K562 (cell line): ENCODE measurements around the gene NSUN2. TPM values are rescaled to one million over a fixed set of nuclear protein-coding genes. Genes with fewer than 3 reads are reported as not detected.

Experiments
- polyA plus RNA-seq, 8 experiments: library from polyadenylated mRNA; depleted of rRNA in 4 of 8; stranded (reverse) in 5 of 8; unstranded in 3 of 8; fragments of >200 nt; fragmentation: Nextera tagmentation in 2 of 8; fragmentation: Illumina TruSeq in 1 of 8; extraction: Ambion mirVana in 2 of 8; extraction: Trizol in 1 of 8; gene quantifications; 2 replicates each; pipeline versions ENCODE4 v1.2.1 to v1.2.3, GENCODE V29; 2011 to 2014; ENCODE audit warnings: inconsistent platforms in 1 of 8, missing spikeins in 1 of 8
- total RNA-seq, 7 experiments: library from RNA; depleted of rRNA in 6 of 7; stranded (reverse); fragments of >200 nt in 6 of 7; fragmentation: Illumina TruSeq in 2 of 7; extraction: Trizol in 2 of 7; gene quantifications; 2 replicates each; pipeline versions ENCODE4 v1.2.1 to v1.2.3, GENCODE V29; 2011 to 2021; ENCODE audit warnings: low replicate concordance in 1 of 7

NSUN2 gene
- total and polyA plus RNA-seq, 9 of the 15 experiments (the other 6 are each of a cell fraction or from before 2014, with no cell fraction given), result 9.2 to 167 (median 127) TPM

Other genes starting within 250 kb of the NSUN2 start
- not detected in 2 replicates for gene UBE2QL1, start 184.2 kb downstream of the NSUN2 start, total RNA-seq (2014; rRNA removed)
- gene UBE2QL1, start 184.2 kb downstream of the NSUN2 start, total RNA-seq (2014; rRNA removed; fragmentation: Illumina TruSeq; extraction: Trizol), result not detected in 2 replicates
- gene UBE2QL1, start 184.2 kb downstream of the NSUN2 start, total RNA-seq (2015; rRNA removed; fragmentation: Illumina TruSeq; extraction: Trizol), result not detected in 2 replicates
- gene UBE2QL1, start 184.2 kb downstream of the NSUN2 start, total RNA-seq (2021), result not detected in 2 replicates
- gene UBE2QL1, start 184.2 kb downstream of the NSUN2 start, polyA plus RNA-seq (2011; rRNA removed), result not detected in 2 replicates
- not detected in 2 replicates for gene UBE2QL1, start 184.2 kb downstream of the NSUN2 start, polyA plus RNA-seq (2014; fragmentation: Illumina TruSeq; extraction: Trizol)
- gene UBE2QL1, start 184.2 kb downstream of the NSUN2 start, polyA plus RNA-seq (2014; fragmentation: Nextera tagmentation; extraction: Ambion mirVana), result not detected
- not detected in 2 replicates for gene UBE2QL1, start 184.2 kb downstream of the NSUN2 start, polyA plus RNA-seq (2014; rRNA removed)
- 14.4 and 21.2 TPM in 2 replicates for gene SRD5A1, start 396 bp upstream of the NSUN2 start, total RNA-seq (2014; rRNA removed)
- gene SRD5A1, start 396 bp upstream of the NSUN2 start, total RNA-seq (2014; rRNA removed; fragmentation: Illumina TruSeq; extraction: Trizol), result 6.7 and 9.7 TPM in 2 replicates
- 5.0 TPM in 2 replicates for gene SRD5A1, start 396 bp upstream of the NSUN2 start, total RNA-seq (2015; rRNA removed; fragmentation: Illumina TruSeq; extraction: Trizol)
- 22.1 and 22.2 TPM in 2 replicates for gene SRD5A1, start 396 bp upstream of the NSUN2 start, total RNA-seq (2021)
- gene SRD5A1, start 396 bp upstream of the NSUN2 start, polyA plus RNA-seq (2011; rRNA removed), result 20.0 and 22.6 TPM in 2 replicates
- gene SRD5A1, start 396 bp upstream of the NSUN2 start, polyA plus RNA-seq (2014; fragmentation: Illumina TruSeq; extraction: Trizol), result 7.2 and 8.1 TPM in 2 replicates
- 1 to 10 TPM; 1.3 to 1.8 TPM for gene SRD5A1, start 396 bp upstream of the NSUN2 start, polyA plus RNA-seq (2014; fragmentation: Nextera tagmentation; extraction: Ambion mirVana)
- gene SRD5A1, start 396 bp upstream of the NSUN2 start, polyA plus RNA-seq (2014; rRNA removed), result 13.7 and 19.0 TPM in 2 replicates
- 10.9 and 16.5 TPM in 2 replicates for gene TENT4A, start 80.4 kb upstream of the NSUN2 start, total RNA-seq (2014; rRNA removed)
- gene TENT4A, start 80.4 kb upstream of the NSUN2 start, total RNA-seq (2014; rRNA removed; fragmentation: Illumina TruSeq; extraction: Trizol), result 11.6 and 13.0 TPM in 2 replicates
- 14.9 and 17.7 TPM in 2 replicates for gene TENT4A, start 80.4 kb upstream of the NSUN2 start, total RNA-seq (2015; rRNA removed; fragmentation: Illumina TruSeq; extraction: Trizol)
- 24.0 and 26.6 TPM in 2 replicates for gene TENT4A, start 80.4 kb upstream of the NSUN2 start, total RNA-seq (2021)
- 7.4 and 8.2 TPM in 2 replicates for gene TENT4A, start 80.4 kb upstream of the NSUN2 start, polyA plus RNA-seq (2011; rRNA removed)
- gene TENT4A, start 80.4 kb upstream of the NSUN2 start, polyA plus RNA-seq (2014; fragmentation: Illumina TruSeq; extraction: Trizol), result 25.7 and 27.3 TPM in 2 replicates
- 1 to 10 TPM; 1.3 to 1.6 TPM for gene TENT4A, start 80.4 kb upstream of the NSUN2 start, polyA plus RNA-seq (2014; fragmentation: Nextera tagmentation; extraction: Ambion mirVana)
- gene TENT4A, start 80.4 kb upstream of the NSUN2 start, polyA plus RNA-seq (2014; rRNA removed), result 18.8 and 20.3 TPM in 2 replicates